Left renal cortex interstitium (tissue), 4 donors: ENCODE measurements around the gene LHX3. TPM values are rescaled to one million over a fixed set of nuclear protein-coding genes. Genes with fewer than 3 reads are reported as not detected.

Experiments
- DNase-seq, 4 donors: peaks; one replicate each; pipeline ENCODE4 v3.0.0-alpha.2; 2013; ENCODE audit warnings: low read depth in 4 of 4, low spot score in 2 of 4, missing footprints in 1 of 4
- polyA plus RNA-seq, 4 donors: library from polyadenylated mRNA; unstranded; fragments of 120-200 nt; gene quantifications; one replicate each; pipeline ENCODE4 v1.2.1, GENCODE V29; 2013; ENCODE audit not compliant: insufficient read length in 4 of 4

LHX3 gene
- polyA plus RNA-seq, 4 donors: not detected

DNA sequence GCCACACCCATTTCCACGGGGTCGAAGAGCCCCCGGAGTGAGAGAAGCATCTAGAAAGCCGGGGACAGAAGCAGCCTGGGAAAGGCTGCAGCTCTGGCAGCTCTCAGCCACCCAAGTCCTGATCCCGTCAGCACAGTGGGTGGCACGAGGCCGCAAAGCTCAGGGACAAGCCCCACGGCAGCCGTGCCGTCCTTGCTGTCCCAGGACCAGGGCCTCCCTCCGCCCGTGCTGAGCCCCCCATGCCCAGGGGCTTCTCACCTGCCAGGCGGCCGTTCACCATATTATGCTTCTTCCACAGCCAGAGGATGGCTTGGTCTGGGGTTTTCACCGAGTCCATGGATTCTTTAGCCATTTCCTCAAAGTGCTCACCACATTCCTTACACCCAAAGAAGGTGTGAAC is 6.1 kb upstream of the LHX3 start:
- DNase-seq: no peak

DNA sequence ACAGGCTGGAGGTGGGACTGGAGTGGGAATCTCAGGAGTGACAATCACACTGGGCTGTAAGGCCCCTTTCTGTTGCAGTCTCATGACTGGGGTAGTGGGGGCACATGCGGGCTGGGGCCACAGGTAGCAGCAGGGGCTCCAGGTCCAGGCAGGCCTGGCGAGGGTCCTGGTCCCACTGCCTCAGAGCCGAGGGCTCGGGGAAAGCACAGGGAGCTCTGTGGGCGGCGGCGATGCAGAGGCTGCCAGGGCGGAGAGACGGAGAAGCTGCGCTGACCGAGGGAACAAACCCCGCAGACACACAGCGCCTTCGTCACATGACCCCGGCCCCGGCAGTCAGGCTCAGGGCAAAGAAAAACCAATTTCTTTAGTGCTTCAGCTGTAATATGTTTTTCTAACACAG is 5.3 kb upstream of the LHX3 start:
- no peak for DNase-seq

DNA sequence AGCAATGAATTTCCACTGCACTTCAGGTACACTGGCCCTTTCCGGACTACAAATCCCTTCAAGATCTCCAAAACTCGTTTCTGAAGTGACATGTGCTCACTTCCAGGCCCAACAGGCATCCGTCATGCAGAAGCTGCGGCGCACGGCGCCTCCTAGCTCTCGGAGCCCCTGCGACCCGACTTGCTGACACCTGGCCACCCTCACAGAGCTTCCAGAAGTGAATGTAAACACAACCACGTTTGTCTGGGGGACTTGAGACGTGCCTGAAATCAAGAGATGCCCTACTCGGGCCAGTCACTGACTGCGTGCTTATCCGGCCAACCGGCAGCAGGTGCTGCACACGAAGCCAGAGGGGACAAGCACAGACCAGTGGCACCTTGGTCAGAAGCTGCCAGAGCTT is 4.9 kb upstream of the LHX3 start:
- DNase-seq: no peak

DNA sequence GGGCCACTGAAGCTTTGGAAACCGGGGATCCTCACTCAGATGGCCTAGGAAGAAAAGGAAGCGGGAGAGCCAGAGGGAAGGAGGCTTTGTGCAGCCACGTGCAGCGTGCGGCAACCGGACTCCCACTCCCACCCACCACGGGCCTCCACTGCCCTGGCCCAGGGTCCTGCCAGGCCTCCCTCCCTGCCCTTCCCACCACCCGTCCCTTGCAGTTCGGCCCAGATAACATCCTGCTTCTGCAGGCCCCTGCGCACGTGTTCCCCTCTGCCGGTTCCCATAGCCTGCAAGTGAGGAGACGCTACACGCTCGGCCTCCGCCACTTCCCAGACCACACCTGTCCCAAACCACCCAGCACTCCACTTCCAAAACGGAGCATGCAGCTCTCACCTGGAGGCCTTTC is 4.3 kb upstream of the LHX3 start:
- DNase-seq: no peak

DNA sequence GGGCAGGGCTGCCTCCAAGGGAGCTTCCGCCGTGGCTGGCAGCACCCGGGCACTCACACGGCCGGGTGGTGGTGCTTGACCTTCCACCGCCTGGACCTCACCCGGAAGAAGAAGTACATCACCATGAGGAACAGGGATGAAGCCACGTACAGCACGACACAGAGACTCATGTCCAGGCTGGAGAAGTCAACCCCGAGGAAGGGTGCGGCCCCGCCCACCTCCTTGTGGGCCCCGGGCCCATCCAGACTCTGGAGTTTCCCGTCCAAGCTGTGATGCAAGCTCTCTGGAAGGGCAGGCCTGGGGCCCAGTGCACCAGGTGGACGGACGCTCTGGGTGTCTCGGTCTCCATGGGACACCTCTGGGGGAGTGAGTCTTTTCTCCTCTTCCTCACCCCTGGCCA is 3.7 kb upstream of the LHX3 start:
- no peak for DNase-seq

DNA sequence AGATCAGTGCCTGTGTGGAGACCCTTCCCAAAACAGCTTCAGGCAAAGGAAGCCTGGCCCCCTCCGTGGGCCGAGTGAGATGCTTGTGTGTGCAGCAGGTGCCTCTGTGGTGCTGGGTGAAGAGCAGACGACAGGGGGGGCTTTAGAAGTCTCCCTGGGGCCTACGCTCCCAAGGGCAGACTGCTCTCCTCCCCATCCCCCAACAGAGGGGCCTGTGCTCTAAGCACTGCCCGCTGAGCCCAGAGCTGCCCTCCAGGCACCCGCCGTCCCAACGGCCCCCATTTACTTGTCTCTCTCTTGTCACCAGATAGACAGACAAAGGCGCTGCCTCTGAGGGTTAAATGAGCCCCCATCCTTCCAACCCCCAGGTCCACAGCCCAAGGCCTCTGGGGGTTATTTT is 2.7 kb upstream of the LHX3 start:
- DNase-seq: no peak

DNA sequence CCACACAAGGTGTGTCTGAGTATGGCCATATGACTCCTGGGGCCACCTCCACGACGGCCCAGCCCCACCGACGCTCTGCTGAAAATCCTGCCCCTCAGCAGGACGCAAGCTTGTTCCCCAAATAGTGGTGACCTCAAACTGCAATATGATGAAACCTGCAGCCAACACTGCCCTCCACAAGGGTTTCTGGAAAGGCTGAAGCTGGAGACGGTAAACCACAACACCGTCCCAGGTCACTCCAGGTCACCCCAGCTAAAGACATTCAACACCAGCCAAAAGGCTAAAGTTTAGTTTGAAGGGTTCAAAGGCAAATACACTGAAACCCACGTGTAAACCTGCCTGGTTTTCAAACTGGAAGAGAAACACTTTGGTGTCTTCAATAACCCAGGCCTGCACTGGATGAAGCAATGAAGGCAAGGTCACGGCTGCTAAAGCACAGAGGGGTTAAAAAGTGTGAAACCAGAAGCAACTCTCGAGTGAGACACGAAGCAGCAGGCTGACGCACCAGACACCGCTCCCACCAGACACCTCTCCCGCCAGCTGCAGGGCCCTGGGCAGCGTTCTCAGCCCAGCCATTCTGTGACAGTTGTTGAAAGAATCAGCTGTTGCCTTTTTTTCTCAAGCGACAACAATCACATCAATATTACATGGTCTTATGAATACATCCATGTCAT is 1.8 kb upstream of the LHX3 start:
- no peak for DNase-seq

DNA sequence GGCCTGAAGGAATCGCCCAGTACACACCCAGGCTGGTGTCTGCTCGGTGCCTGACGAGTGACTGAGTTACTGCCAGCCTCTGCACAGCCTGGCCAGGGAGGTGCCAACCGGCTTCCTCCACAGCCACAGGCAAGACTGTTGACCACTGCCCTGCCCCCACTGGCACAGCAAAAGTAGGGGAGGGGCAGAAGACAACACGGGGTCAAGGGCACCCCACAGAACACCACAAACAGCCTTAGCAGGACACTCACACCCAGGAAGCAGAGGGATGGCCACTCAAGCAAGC is 722 bp upstream of the LHX3 start:
- DNase-seq: no peak

DNA sequence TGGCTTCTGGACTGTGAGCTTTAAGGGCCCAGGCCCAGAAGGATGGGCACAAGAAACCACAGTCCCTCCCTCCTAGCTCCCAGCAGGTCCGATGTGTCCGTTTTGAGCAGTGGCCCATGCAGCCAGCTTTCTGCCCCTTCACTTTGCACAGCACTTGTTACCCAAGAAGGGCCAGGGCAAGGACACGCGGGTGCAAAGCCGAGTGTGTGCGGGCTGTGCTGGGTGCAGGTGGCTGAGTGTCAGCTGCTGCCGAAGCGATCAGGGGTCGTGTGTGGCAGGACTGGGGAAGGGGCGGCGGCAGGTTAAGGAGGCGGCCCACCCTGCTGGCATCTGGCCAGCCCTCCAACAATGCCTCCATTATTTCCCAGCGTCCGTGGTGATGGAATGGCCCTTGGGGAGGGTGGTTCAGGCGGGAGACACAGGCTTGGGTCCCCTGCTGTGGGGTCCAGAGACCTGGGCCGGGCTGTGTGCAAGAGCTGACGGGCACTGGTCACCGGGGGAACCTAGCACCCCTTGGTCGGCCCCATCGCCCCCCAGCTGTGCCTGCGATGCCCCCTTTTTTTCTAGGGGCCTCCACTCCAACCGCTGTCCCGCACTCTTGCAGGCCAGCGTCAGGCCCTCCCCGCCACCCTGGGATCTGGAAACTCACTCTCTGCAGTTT is 653 bp downstream of the LHX3 start:
- no peak for DNase-seq

DNA sequence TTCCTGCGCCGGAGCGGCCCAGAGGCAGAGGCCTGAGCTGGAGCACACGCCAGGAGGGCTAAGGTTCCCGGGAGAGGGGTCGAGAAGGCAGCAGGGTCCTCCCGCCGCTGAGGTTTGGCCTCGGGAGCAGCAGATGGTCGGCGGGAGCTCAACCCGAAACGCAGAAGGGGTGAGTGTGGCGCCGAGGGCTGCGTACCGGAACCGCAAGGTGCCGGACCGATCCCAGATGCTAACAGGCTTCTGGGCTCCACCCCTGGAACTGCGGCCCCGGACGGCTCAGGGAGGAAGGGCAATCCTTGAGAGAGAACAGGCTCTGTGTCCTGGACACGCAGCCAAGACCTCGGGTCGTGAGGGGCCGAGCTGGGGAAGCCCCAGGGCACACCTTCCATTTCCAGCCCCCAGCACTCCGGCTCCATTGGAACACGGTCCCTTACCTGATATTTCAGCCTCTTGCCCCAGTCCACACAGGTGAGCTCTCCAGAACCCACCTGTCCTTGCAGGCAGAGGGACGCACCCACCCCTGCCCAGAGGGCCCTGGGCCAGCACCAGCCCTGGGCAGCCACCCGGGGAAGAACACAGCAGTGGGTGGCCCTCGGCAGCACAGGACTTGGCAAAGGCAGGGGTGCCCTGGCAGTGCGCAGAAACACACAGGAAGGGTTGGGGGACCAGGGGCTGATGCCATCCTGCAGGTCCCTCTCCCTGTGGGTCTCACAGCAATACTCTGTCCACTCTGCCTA is 1.4 kb downstream of the LHX3 start:
- DNase-seq: no peak

DNA sequence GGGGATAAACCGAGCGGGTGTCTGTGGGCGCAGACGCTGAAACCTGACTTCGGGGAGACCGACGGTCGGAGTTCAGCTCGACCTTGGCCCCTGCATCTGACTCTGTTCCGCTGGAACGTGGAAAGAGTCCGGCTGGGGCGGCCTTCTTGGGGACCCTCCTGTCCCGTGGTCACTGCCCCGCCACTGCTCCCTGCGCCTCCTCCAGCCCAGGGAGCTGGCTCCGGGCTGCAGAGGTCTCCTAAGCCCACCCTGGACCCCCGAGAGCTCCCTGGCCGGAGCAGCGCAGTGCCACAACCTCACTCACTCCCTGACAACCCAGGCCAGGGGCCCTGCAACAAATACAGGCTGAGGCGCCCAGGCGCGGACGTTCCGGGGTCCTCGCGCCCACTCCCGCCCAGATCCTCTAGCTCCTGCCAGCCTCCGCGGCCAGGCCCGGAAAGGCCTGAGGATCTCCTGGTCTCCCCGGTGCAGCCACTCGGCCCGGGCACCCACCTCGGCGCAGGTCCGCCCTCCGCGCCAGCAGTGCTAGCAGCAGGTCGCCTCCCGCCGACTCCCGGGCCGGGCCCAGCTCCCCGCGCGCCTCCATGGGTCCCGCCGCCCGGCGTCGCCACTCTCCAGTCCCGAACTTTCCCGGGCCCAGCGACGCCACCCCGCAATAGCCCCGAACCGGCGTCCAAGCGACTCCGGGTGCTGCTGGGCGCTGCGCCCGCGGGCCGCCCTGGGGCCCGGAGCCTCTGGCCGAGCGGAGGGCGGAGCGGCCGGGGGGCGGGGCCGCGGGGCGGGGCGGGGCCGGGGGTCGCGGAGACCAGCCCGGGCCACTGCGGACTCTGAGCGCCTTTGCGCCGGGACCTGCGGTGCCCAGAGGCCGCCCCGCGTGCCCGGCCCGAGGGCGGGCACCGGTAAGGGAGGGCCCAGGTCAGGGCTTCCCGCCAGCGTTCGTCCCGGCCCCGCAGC is 2.2 kb downstream of the LHX3 start:
- no peak for DNase-seq

DNA sequence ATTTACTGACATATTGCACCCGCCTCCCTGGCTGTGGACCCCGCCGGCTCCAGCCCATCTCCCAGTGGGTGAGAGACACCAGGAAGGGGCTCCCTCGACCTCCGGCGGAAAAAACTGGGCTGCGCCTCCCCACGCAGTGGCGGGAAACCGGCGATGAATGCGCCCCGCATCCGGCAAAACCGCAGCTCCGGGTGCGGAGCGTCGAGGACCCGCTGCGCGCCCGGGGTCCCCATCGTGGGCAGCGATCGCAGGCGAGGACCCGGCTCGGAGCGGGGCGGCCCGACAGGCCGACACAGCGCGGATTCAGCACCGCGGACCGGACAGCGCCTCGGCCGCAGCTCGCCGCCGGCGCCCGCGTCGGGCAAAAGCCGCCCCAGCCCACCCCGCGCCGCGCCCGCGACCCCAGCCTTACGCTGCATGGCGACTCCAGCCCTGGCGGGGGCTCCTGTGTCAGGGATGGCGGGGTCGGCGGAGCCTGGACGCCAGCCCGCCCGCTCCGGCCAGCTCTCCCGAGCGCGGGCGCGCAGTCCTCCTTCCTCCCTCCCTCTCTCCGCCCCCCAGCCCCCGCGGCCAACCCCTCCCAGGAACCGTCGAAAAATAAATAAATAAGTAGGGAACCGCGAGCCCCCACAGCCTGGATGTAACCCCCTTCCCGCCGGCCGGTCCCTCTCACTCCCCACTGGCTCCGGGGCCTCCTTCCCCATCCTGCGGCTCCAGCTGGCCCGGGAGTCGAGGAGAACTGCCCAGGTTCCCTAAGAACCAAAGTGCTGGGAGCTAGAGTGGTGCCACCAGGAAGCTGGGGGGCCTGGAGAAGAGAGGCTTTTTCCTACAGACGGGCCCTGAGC is 3.1 kb downstream of the LHX3 start:
- DNase-seq: no peak

DNA sequence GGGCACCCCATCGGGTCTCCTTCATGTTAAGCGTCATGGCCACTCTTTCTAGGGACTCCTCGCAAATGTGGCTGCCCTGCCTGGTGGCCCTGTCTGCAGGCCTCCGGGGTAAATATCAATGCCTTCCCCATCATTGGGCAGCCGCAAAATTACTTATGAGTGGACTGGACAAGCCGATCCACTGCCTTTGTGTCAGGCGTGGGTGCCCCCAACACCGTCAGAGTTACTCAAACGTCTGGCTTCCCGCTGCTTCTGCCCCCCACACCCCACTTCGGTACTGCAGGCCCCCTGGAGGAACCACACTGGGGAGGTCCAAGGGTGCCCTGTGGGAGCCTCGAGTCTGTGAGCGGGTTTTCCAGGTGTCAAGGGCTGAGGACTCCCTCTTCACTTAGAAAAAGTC is 3.8 kb downstream of the LHX3 start:
- DNase-seq: no peak

DNA sequence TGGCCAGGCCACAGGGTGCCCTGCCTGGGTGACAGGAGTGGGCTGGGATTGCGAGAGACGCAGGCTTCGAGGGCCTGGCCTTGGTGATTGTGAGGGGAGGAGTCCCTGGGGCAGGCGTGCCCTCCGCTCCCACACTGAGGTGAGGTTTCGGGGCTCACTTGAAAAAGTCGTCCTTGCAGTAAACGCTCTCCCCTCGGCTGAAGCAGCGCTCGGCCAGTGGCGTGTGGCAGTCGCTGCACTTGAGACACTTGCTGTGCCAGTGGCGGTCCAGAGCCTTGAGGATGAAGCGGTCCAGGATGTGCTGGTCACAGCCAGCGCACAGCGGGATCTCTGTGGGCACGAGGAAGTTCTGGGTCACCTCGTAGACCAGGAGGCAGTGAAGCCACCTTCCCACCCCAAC is 4.5 kb downstream of the LHX3 start:
- no peak for DNase-seq

DNA sequence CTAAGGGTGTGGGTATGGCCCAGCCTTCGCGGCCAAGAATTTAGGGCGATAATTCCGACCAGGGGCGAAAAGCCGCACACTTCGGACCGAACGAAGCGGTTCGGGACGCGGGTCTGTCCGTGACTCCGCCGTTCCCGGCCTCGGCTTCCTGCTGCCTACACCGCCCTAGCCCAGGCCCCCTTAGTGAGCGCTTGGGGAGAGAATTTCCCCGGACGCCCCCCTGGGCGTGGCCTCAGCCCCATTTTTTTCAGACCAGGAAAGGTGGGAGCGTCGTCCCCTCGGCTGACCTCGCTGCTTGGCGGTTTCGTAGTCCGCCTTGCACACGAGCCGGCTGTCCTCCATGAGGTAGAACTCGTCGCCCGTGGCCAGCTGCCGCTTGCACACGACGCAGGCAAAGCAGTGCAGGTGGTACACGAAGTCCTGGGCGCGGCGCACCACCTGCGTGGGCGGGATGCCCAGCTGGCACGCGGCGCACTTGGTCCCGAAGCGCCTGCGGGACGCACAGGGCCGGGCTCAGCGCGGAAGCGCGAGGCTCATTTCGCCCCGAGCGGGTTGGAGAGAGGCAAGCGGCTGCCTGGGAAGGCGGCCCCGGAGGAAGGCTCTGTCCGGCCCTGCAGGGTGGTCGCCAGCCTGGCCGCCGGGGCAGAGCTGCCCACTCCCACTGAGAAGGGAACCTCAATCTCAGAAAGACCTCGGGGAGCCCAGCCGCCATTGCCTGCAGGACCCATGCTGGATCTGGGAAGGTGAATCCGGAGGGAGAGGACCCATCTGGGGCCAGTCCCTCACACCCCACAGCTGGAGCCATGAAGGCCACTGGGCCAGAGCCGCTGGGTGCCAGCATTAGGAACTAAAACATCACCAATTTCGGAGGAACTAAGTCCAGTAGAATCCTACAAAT is 5.3 kb downstream of the LHX3 start:
- DNase-seq: no peak

DNA sequence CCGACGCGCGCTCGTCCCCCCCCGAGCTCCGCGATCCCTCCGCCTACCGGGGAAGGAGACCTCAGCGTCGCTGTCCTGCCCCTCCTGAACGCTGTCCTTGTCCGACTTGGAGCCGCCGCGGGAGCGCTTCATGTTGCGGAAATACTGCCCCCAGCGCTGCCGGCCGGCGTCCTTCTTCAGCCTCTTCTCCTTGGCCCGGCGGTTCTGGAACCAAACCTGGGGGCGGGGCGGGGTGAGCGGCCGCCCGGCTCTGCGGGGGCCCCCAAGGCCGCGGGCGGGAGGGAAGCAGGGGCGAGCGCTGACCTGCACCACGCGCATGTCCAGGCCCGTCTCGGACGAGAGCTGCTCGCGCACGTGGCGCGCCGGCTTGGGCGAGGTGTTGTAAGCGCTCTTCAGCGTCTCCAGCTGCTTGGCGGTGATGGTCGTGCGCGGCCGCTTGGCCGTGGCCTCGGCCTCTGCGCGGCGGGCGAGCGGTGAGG is 6.3 kb downstream of the LHX3 start:
- DNase-seq: no peak

DNA sequence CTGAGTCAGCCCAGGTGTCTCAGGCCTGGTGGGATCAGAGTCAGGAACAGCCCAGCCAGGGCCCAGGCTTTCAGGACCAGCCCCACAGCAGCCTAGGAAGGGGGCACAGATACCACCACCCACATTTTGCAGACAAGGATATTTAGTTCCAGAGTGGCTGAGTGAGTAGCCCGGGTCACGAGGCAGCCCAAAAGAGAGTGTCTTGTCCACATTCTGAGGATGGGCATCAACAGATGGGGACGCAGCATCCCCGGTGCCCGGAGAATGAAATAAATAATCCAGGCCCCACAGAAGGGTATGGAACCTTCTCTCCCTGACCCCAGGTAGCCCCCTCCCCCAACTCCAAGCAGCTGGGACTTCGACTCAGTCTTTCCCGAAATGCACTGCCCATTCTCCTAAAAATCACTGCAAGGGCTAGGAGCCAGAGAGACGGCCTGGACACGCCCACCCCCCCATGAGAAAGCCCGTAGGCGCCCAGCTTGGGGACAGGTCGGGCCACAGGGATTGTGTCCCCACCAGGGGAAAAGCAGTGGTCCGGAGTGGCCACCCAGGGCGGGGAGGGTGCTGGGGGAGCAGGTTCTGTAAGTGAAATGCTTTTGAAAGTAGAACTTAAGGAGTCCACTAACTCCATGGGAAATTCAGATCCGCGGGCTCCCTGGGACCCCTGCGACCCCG is 6.9 kb downstream of the LHX3 start:
- no peak for DNase-seq

DNA sequence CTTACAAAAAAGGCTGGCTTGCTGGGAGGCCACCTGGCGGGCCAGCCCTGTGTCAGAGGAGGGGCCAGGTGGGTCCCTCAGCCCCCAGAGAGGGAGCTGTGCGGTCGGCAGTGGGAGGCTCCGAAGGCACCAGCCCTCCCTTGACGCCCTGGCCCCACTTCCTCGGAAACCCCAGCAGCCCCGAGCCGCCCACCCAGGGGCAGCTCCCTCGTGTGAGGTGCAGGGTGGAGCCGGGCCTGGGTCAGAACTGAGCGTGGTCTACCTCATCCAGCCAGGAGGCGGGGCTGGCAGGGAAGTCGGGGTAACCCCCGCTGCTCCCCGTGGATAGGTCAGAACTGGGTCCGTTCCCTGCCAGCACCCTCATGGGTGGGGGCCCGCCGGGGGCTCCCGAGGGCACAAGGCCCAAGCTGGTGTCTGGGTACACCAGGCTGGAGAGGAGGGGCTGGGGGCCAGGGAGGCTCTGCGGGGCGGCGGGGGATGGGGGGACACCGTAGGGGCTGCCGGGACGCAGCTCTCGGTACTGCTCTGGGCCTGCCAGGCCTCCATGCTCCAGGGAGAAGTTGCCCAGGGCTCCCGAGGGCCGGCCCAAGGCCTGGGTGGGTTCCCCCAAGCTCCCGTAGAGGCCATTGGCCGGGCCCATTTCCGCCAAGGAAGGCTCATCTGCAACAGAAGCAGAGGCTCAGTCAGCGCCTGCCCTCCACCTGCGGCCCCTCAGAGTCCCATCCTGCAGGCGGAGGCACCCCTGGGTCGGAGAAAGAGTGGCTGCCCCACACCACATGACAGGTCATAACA is 7.6 kb downstream of the LHX3 start:
- DNase-seq: no peak
